Neural cell (in vitro differentiated cells): ENCODE data around the gene FOXK2. TPM values are rescaled to one million over a fixed set of nuclear protein-coding genes. Genes with fewer than 3 reads are reported as not detected.

Source experiments
- H2AFZ ChIP-seq: fragments of 200-600, 300-800 bp; sonication (generic), shearing (Covaris generic); 2 replicates; pipeline ENCODE4 v1.6.0; 2014; ENCODE audit warnings: low read depth, mild to moderate bottlenecking, antibody characterized with exemption, low read length, moderate library complexity
- H3F3A ChIP-seq: fragments of 200-600 bp; shearing (Covaris generic); 2 replicates; pipeline ENCODE4 v1.6.1; 2016; ENCODE audit warnings: mild to moderate bottlenecking, moderate library complexity, mixed read lengths, antibody characterized with exemption, low read length; ENCODE audit not compliant: insufficient read depth, poor library complexity, severe bottlenecking
- H3K27ac ChIP-seq: fragments of 200-600, 300-800 bp; sonication (generic), shearing (Covaris generic); 2 replicates; pipeline ENCODE4 v1.5.1; 2014; ENCODE audit warnings: mild to moderate bottlenecking, low read length, moderate library complexity
- H3K27me3 ChIP-seq: fragments of 300-800, 200-600 bp; sonication (generic), shearing (Covaris generic); 2 replicates; pipeline ENCODE4 v1.6.0; 2014; ENCODE audit warnings: mild to moderate bottlenecking, low read depth, low read length, moderate library complexity; ENCODE audit not compliant: insufficient read depth
- H3K36me3 ChIP-seq: fragments of 300-800, 200-600 bp; sonication (generic), shearing (Covaris generic); 2 replicates; pipeline ENCODE4 v1.5.1; 2014; ENCODE audit warnings: mild to moderate bottlenecking, antibody characterized with exemption, low read length, moderate library complexity; ENCODE audit not compliant: insufficient read depth
- H3K4me2 ChIP-seq: fragments of 300-800, 200-600 bp; sonication (generic), shearing (Covaris generic); 2 replicates; pipeline ENCODE4 v1.6.0; 2014; ENCODE audit warnings: mild to moderate bottlenecking, low read length
- H3K4me3 ChIP-seq: fragments of 300-800, 200-600 bp; sonication (generic), shearing (Covaris generic); 2 replicates; pipeline ENCODE4 v1.5.1; 2014; ENCODE audit warnings: mild to moderate bottlenecking, low read length, moderate library complexity
- H3K79me2 ChIP-seq: fragments of 200-600 bp; shearing (Covaris generic); replicated peaks from 2 replicates; pipeline ENCODE4 v1.6.0; 2014; ENCODE audit warnings: mild to moderate bottlenecking, low read length, moderate library complexity; ENCODE audit not compliant: insufficient read depth
- H3K9ac ChIP-seq: fragments of 300-800, 200-600 bp; sonication (generic), shearing (Covaris generic); 2 replicates; pipeline ENCODE4 v1.6.1; 2016; ENCODE audit warnings: mild to moderate bottlenecking, low read length, mixed read lengths
- H3K9me2 ChIP-seq: fragments of 200-600 bp; shearing (Covaris generic); 2 replicates; pipeline ENCODE4 v1.6.1; 2016; ENCODE audit warnings: mild to moderate bottlenecking, low read length, mixed read lengths; ENCODE audit not compliant: insufficient read depth
- H3K9me3 ChIP-seq: fragments of 200-600, 300-800 bp; sonication (generic), shearing (Covaris generic); 2 replicates; pipeline ENCODE4 v1.6.1; 2016; ENCODE audit warnings: mild to moderate bottlenecking, mixed run types, low read length, moderate library complexity, mixed read lengths
- H4K20me1 ChIP-seq: fragments of 200-600 bp; shearing (Covaris generic); 2 replicates; pipeline ENCODE4 v1.6.1; 2016; ENCODE audit warnings: mild to moderate bottlenecking, mixed run types; ENCODE audit not compliant: insufficient read depth
- EP300 ChIP-seq: fragments of 450-650 bp; conservative IDR thresholded peaks from 2 replicates; pipeline ENCODE4 v1.6.1; 2014; ENCODE audit warnings: antibody characterized with exemption, mild to moderate bottlenecking, moderate library complexity; ENCODE audit not compliant: poor library complexity, severe bottlenecking
- EZH2 ChIP-seq: fragments of 200-600, 300-800 bp; shearing (Covaris generic), sonication (generic); IDR thresholded peaks from 2 replicates; pipeline ENCODE4 v1.6.1; 2014; ENCODE audit warnings: antibody characterized with exemption, low read length, borderline replicate concordance, mild to moderate bottlenecking; ENCODE audit not compliant: insufficient read depth, poor library complexity, severe bottlenecking
- MXI1 ChIP-seq: fragments of 450-650 bp; conservative IDR thresholded peaks from 2 replicates; pipeline ENCODE4 v1.6.1; 2014; ENCODE audit warnings: antibody characterized with exemption, mild to moderate bottlenecking; ENCODE audit not compliant: poor library complexity, severe bottlenecking
- POLR2AphosphoS5 ChIP-seq: IDR thresholded peaks from 2 replicates; pipeline ENCODE4 v1.6.1; 2012
- RAD21 ChIP-seq: fragments of 450-650 bp; conservative IDR thresholded peaks from 2 replicates; pipeline ENCODE4 v1.6.1; 2014; ENCODE audit warnings: antibody characterized with exemption, mild to moderate bottlenecking, moderate library complexity
- SMC3 ChIP-seq: fragments of 450-650 bp; conservative IDR thresholded peaks from 2 replicates; pipeline ENCODE4 v1.6.1; 2014; ENCODE audit warnings: antibody characterized with exemption, mild to moderate bottlenecking, moderate library complexity; ENCODE audit not compliant: poor library complexity
- TAF1 ChIP-seq: IDR thresholded peaks from 2 replicates; pipeline ENCODE4 v1.6.1; 2012; ENCODE audit warnings: low read depth
- polyA plus RNA-seq: library from polyadenylated mRNA; depleted of rRNA; stranded (reverse); fragments of >200 nt; gene quantifications from 2 replicates; pipeline ENCODE4 v1.2.3, GENCODE V29; 2014
- TF ChIP-seq, protein P1 (sequence below): fragments of 450-650 bp; IDR thresholded peaks from 2 replicates; pipeline ENCODE4 v1.5.1; 2014; ENCODE audit warnings: antibody characterized with exemption, mild to moderate bottlenecking, moderate library complexity; ENCODE audit not compliant: poor library complexity, severe bottlenecking
- TF ChIP-seq, protein P2 (sequence below): IDR thresholded peaks from 2 replicates; pipeline ENCODE4 v1.6.1; 2012; ENCODE audit warnings: borderline replicate concordance

FOXK2 gene
- polyA plus RNA-seq, 1 donor from 2014 or later = 24.4 TPM

DNA sequence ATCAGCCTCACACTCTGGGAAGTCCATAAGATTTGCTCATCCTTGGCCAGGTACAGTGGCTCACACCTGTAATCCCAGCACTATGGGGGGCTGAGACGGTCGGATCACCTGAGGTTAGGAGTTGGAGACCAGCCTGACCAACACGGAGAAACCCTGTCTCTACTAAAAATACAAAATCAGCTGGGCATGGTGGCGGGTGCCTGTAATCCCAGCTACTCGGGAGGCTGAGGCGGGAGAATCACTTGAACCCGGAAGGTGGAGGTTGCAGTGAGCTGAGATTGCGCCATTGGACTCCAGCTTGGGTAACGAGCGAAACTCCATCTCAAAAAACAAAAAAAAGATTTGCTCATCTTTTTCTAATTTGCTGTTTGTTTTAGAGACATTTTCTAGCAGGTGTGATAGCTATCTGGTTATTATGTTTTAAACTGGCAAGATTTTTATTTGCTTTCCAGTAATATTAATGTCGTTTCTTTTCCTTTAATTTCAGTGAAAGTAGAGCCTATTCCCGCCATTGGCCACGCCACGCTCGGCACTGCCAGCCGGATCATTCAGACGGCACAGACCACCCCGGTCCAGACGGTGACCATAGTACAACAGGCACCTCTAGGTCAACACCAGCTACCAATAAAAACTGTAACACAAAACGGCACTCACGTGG, 67.2 kb downstream of the FOXK2 start:
- Histone ChIP-seq H3K36me3 (peaks cover 5% of the 10 kb centered on the region), H3K9me2 (no peaks in the 10 kb centered on the region), H3K27me3 (no peaks in the 10 kb centered on the region), H3K79me2 (no peaks in the 10 kb centered on the region), H3F3A (peaks cover 2% of the 10 kb centered on the region), H3K9me3 (no peaks in the 10 kb centered on the region), H4K20me1 (no peaks in the 10 kb centered on the region), H3K9ac (no peak overlapping the region), H2AFZ (no peak overlapping the region), H3K27ac (no peak overlapping the region), H3K4me3 (no peak overlapping the region), H3K4me2 (no peak overlapping the region)
- TF ChIP-seq EZH2 (no peak), TAF1 (no peak), POLR2AphosphoS5 (no peak), EP300 (no peak), RAD21 (no peak), SMC3 (no peak), MXI1 (no peak)
- TF ChIP-seq, protein P1, sequence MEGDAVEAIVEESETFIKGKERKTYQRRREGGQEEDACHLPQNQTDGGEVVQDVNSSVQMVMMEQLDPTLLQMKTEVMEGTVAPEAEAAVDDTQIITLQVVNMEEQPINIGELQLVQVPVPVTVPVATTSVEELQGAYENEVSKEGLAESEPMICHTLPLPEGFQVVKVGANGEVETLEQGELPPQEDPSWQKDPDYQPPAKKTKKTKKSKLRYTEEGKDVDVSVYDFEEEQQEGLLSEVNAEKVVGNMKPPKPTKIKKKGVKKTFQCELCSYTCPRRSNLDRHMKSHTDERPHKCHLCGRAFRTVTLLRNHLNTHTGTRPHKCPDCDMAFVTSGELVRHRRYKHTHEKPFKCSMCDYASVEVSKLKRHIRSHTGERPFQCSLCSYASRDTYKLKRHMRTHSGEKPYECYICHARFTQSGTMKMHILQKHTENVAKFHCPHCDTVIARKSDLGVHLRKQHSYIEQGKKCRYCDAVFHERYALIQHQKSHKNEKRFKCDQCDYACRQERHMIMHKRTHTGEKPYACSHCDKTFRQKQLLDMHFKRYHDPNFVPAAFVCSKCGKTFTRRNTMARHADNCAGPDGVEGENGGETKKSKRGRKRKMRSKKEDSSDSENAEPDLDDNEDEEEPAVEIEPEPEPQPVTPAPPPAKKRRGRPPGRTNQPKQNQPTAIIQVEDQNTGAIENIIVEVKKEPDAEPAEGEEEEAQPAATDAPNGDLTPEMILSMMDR = no peak
- TF ChIP-seq, protein P2, sequence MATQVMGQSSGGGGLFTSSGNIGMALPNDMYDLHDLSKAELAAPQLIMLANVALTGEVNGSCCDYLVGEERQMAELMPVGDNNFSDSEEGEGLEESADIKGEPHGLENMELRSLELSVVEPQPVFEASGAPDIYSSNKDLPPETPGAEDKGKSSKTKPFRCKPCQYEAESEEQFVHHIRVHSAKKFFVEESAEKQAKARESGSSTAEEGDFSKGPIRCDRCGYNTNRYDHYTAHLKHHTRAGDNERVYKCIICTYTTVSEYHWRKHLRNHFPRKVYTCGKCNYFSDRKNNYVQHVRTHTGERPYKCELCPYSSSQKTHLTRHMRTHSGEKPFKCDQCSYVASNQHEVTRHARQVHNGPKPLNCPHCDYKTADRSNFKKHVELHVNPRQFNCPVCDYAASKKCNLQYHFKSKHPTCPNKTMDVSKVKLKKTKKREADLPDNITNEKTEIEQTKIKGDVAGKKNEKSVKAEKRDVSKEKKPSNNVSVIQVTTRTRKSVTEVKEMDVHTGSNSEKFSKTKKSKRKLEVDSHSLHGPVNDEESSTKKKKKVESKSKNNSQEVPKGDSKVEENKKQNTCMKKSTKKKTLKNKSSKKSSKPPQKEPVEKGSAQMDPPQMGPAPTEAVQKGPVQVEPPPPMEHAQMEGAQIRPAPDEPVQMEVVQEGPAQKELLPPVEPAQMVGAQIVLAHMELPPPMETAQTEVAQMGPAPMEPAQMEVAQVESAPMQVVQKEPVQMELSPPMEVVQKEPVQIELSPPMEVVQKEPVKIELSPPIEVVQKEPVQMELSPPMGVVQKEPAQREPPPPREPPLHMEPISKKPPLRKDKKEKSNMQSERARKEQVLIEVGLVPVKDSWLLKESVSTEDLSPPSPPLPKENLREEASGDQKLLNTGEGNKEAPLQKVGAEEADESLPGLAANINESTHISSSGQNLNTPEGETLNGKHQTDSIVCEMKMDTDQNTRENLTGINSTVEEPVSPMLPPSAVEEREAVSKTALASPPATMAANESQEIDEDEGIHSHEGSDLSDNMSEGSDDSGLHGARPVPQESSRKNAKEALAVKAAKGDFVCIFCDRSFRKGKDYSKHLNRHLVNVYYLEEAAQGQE = no peak

DNA sequence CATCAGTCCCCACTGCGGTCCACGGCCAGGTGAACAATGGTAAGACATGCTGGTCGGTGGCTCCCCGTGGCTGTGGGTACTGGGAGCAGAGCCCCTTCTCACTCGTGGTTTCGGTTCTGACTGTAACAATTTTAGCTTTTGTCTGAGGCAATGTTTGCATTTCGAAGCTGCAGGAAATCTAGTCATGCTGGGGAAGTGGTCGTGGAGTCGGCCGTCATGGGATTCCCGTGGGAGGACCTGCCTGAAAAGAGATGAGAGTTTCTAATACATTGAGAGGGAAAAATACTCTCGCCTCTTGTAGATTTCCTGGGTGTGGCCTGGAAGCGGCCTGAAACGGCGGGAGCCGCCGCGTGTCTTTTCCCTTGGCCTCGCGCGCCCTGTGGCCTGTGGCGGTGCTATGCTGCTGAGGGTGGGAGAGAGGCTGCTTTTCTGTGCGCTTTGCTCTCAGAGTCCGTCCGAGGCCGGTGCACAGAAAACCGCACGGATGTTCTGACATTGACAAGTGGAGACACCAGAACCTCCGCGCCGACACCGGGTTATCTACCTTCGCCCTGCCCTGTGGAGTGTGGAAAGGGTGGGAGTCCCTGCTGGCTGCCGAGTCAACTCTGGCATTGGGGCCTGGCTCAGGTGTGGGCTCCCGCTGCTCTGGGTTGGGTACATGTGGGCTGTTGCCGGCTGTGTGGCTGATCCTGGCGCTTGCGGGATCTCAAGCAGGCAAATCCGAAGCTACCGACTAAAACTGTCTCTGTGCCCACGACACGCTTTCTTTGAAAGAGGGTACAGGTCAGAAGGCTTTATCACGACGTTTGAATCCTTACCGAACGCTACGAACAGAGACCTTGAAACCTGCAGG, 67.9 kb downstream of the FOXK2 start:
- Histone ChIP-seq H2AFZ (no peak overlapping the region), H3K9ac (no peak overlapping the region), H3K36me3 (peaks cover 5% of the 10 kb centered on the region), H3K27ac (no peak overlapping the region), H3K9me2 (no peaks in the 10 kb centered on the region), H3K4me3 (no peak overlapping the region), H3K79me2 (no peaks in the 10 kb centered on the region), H3K27me3 (no peaks in the 10 kb centered on the region), H3K4me2 (no peak overlapping the region), H3F3A (peaks cover under 1% of the 10 kb centered on the region), H3K9me3 (no peaks in the 10 kb centered on the region), H4K20me1 (no peaks in the 10 kb centered on the region)
- TF ChIP-seq TAF1 (no peak), EP300 (no peak), POLR2AphosphoS5 (no peak), RAD21 (no peak), EZH2 (no peak)
- TF ChIP-seq, protein P2 = no peak
- TF ChIP-seq, protein P1 = no peak
